SIG-M5 (cell line): ENCODE data around the gene DISC1.
"Not testable (repeated sequence)": the region's sequence is repeated elsewhere in the genome, so short reads cannot be mapped to it uniquely, and the experiment has no call there.

Experiments
- DNase-seq: peaks from one replicate; lab custom pipeline; 2025; lab: John Stamatoyannopoulos, UW

The DISC1 gene

GRCh38 chr1:231930257-231930947, 303.8 kb downstream of the DISC1 start:
- DNase-seq = no peak

GRCh38 chr1:231931146-231931545, 304.6 kb downstream of the DISC1 start:
- DNase-seq = no peak

- DNase-seq = no peak
Observed at GRCh38 chr1:231931846-231932454, 305.4 kb downstream of the DISC1 start.

- no peak for DNase-seq
Observed at GRCh38 chr1:231933711-231934626, 307.4 kb downstream of the DISC1 start.

- DNase-seq = no peak
Observed at GRCh38 chr1:231934797-231935196, 308.2 kb downstream of the DISC1 start.

GRCh38 chr1:231935856-231936255, 309.3 kb downstream of the DISC1 start:
- DNase-seq = no peak

GRCh38 chr1:231936983-231937775, 310.6 kb downstream of the DISC1 start:
- DNase-seq = no peak

- DNase-seq = no peak
Observed at GRCh38 chr1:231938211-231938610, 311.6 kb downstream of the DISC1 start.

- no peak for DNase-seq
Observed at GRCh38 chr1:231938711-231939110, 312.1 kb downstream of the DISC1 start.

GRCh38 chr1:231939118-231939517, 312.5 kb downstream of the DISC1 start:
- no peak for DNase-seq

- no peak for DNase-seq
Observed at GRCh38 chr1:231940116-231940515, 313.5 kb downstream of the DISC1 start.

GRCh38 chr1:231940701-231941100, 314.1 kb downstream of the DISC1 start:
- no peak for DNase-seq

- no peak for DNase-seq
Observed at GRCh38 chr1:231943084-231943483, 316.5 kb downstream of the DISC1 start.

GRCh38 chr1:231948102-231948501, 321.5 kb downstream of the DISC1 start:
- DNase-seq = not testable (repeated sequence)

GRCh38 chr1:231949277-231950091, 322.9 kb downstream of the DISC1 start:
- no peak for DNase-seq

- no peak for DNase-seq
Observed at GRCh38 chr1:231950331-231951128, 323.9 kb downstream of the DISC1 start.

- no peak for DNase-seq
Observed at GRCh38 chr1:231951374-231951773, 324.8 kb downstream of the DISC1 start.

- no peak for DNase-seq
Observed at GRCh38 chr1:231952154-231952553, 325.6 kb downstream of the DISC1 start.

GRCh38 chr1:231953660-231954059, 327.1 kb downstream of the DISC1 start:
- DNase-seq = no peak

- DNase-seq = no peak
Observed at GRCh38 chr1:231954751-231955150, 328.2 kb downstream of the DISC1 start.
